Globus pallidus (tissue), 1 donor: ENCODE data around the gene ZNF14.
A peak's percentile ranks its signal among the peaks of the same experiment; 100 is the strongest.
"Not testable (repeated sequence)": the region's sequence is repeated elsewhere in the genome, so short reads cannot be mapped to it uniquely, and the experiment has no call there.

Experiments used
- DNase-seq: peaks from one replicate; pipeline ENCODE4 v3.0.0-alpha.2; 2015; ENCODE audit warnings: low spot score

The ZNF14 gene

DNA sequence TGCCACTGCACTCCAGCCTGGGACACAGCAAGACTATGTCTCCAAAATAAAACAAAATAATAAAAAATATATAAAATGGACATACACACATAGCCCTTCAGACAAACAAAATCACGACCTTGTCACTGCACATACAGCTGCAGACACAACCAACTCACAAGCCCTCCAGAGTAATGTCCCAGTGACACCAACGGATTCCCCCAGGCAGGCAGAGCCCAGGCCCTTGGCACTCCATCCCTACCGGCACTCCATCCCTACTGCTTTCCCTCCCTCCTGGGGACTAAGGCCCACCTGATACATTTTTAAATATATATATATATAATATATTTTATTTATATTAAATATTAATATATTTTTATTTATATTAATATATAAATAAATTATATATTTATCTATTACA is 45.8 kb downstream of the ZNF14 start:
- DNase-seq, result no peak

DNA sequence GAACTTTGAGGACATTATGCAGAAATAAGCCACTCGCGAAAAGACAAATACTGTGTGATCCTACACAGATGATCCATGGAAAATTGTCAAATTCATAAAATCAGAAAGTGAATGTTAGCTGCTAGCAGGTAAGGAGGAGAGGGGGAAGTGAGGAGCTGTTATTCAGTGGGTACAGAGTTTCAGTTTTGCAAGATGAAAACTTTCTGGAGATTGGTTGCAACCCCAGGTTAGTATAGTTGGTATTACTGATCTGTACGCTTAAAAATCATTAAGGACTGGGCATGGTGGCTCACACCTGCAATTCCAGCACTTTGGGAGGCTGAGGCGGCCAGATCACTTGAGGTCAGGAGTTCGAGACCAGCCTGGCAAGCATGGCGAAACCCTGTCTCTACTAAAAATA is 46.3 kb downstream of the ZNF14 start:
- DNase-seq, result no peak

DNA sequence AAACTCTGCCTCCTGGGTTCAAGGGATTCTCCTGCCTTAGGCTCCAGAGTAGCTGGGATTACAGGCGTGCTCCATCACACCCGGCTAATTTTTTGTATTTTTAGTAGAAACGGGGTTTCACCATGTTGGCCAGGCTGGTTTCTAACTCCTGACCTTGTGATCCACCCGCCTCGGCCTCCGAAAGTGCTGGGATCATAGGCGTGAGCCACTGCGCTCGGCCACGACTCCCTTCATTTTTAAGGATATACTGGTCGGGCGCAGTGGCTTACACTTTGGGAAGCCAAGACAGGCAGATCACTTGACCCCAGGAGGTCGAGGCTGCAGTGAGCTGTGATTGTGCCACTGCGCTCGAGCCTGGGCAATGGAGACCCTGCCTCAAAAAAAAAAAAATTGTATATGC is 46.8 kb downstream of the ZNF14 start:
- not testable (repeated sequence) for DNase-seq

DNA sequence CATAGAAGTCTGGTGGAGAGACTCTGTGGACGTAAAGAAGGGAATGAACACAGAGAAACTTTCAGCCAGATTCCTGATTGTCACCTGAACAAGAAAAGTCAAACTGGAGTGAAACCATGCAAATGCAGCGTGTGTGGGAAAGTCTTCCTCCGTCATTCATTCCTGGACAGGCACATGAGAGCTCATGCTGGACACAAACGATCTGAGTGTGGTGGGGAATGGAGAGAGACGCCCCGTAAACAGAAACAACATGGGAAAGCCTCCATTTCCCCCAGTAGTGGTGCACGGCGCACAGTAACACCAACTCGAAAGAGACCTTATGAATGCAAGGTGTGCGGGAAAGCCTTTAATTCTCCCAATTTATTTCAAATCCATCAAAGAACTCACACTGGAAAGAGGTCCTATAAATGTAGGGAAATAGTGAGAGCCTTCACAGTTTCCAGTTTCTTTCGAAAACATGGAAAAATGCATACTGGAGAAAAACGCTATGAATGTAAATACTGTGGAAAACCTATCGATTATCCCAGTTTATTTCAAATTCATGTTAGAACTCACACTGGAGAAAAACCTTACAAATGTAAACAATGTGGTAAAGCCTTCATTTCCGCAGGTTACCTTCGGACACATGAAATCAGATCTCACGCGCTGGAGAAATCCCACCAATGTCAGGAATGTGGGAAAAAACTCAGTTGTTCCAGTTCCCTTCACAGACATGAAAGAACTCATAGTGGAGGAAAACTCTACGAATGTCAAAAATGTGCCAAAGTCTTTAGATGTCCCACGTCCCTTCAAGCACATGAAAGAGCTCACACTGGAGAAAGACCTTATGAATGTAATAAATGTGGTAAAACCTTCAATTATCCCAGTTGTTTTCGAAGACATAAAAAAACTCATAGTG is 53.5 kb downstream of the ZNF14 start:
- no peak for DNase-seq

DNA sequence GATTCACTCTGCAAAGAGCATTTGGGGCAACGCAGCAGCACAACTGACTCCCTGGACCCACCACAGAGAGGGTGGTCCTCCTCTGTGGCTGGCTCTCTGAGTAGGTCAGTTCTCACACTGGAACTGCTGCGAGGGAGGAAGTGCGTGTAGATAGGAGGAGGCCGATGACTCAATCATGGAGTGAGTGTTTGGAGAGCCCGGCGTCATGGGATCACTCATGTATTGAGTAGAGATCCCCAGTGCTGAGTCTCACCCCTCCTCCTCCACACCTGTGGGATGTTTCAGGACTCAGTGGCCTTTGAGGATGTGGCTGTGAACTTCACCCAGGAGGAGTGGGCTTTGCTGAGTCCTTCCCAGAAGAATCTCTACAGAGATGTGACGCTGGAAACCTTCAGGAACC is 55.3 kb downstream of the ZNF14 start:
- DNase-seq, result no peak

DNA sequence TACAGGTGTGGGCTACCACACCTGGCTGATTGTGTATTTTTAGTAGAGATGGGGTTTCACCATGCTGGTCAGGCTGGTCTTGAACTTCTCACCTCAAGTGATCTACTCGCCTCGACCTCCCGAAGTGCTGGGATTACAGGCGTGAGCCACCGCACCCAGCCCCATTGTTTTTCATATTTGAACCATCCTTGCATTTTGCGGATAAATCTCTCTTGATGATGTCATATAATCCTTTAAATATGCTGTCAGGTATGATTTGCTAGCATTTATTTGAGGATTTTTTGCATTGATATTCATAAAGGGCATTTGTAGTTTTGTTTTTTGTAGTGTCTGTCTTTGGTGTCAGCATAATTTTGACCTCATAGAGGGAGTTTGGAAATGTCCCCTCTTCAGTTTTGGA is 58.6 kb downstream of the ZNF14 start:
- no peak for DNase-seq

DNA sequence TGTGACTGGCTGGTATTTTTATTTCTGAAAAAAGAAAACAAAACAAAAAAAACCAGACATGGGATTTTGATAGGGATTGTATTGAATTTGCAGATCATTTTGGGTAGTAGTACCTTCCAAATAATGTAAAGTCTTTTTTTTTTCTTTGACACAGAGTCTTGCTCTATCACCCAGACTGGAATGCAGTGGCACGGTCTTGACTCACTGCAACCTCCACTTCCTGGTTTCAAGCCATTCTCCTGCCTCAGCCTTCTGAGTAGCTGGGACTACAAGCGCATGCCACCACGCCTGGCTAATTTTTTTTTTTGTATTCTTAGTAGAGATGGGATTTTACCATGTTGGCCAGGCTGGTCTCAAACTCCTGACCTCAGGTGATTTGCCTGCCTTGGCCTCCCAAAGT is 60.1 kb downstream of the ZNF14 start:
- no peak for DNase-seq

DNA sequence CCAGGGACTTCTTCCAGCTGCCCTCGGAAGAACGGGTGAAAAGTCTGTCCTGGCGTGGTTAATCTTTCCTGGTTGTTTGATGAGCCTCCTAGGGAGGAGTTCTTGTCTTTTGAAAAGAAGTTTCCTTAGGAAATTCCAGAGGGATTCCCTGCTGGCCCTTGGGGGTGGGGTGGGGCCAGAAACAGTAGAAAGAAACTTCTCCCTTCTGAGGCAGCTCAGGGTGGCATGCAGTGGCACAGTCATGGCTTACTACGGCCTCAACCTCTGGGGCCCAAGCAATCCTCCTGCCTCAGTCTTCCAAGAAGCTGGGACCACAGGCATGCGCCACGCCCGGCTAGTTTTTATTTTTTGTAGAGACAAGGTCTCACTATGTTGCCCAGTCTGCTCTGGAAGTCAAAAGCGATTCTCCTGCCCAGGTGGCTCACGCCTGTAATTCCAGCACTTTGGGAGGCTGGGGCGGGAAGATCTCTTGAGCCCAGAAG is 62.8 kb downstream of the ZNF14 start:
- no peak for DNase-seq

DNA sequence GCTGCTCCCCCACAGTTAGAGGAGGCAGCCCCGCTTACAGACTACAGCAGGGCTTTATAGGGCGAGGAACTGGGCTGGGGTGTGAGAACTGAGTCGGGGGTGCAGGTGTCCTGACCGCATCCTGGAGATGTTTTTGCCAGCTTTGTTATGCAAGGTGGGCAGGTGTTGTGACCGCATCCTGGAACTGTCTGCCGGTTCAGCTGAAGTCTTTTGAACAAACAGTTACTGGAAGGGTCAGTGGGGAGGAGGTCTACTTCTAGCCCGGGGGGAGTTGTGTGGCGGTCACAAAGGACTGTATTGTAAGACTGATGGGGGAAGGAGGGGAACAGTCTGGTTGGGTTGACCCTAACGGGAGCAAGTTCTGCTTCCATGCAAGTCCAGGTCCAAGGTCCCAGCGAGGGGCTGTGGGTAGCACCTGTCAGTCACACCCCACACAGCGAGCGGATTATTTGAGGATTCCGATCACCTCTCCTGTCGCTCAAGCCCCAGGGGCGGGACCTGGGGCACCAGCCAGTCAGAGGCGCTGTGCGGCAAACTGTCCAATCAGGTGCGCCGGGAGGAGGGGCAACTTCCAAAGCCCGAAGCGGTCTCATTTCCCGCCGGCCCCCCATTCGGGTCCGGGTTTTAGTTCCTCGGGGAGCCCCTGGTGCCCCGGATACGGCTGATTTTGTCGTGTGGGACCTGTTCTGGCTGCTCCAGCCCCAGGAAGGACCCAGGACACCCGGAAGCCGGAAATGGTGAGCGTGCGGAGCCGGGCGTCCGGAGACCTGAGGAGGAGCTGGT is 64.5 kb downstream of the ZNF14 start, which contains the start of gene ZNF101:
TSS of gene ZNF101 (plus strand) at position 610 of the 783 bp plus-strand sequence. CDS start at position 735, 125 bp downstream.
- peak; percentile 94 for DNase-seq

DNA sequence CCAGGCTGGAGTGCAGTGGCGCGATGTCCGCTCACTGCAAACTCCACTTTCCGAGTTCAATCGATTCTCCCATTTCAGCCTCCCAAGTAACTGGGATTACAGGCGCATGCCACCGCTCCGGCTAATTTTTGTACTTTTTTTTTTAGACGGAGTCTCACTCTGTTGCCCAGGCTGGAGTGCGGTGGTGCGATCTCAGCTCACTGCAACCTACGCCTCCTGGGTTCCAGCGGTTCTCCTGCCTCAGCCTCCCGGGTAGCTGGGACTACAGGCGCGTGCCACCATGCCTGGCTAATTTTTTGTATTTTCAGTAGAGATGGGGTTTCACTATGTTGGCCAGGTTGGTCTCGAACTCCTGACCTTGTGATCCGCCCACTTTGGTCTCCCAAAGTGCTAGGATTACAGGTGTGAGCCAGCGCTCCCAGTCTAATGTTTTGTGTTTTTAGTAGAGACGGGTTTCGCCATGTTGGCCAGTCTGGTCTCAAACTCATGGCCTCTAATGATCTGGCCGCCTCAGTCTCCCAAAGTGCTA is 67.4 kb downstream of the ZNF14 start:
- not testable (repeated sequence) for DNase-seq

DNA sequence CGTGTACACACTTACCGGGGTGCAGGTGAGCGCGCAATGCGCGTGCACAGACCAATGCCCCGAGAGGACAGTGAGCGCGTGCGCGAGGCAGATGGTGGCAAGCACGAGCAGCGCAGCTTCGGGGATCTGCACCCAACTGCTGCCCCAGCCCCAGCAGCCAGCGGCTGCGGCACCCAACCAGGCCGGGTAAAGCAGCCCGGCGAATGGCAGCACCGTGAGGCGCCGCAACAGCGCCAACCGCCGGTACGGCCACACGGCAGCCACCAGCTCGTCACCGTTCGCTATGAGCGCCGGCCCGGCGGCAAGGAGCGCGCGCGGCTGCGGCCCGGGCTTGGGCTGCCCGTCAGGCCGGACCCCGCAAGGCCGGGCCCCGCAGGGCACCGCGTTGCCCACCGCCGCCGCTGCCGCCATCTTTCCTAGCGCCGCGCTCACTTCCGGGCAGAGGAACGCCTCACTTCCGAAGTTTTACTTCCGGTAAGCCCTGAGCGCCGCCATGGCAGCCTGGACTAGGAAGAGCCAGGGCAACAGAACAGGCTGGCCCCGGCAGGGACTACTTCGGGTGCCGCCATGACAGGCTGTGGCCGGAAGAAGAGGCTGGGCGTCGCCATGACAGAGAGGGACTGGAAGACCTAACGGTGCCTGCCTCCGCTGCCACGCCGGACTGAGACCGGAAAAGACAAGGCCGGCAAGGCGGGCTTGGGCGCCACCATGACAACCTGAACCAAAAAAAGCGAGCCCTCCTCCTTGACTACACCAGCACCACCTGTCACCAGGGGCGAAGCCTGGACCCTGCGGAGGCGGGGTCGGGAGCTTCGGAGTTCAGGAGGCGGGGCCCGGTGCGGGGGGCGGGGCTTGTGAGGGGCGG is 69.4 kb downstream of the ZNF14 start, which contains the start of gene ATP13A1:
TSS of gene ATP13A1 (minus strand) at position 421 of the 865 bp plus-strand sequence. CDS start at position 411, 10 bp downstream.
- peak; percentile 98 for DNase-seq

DNA sequence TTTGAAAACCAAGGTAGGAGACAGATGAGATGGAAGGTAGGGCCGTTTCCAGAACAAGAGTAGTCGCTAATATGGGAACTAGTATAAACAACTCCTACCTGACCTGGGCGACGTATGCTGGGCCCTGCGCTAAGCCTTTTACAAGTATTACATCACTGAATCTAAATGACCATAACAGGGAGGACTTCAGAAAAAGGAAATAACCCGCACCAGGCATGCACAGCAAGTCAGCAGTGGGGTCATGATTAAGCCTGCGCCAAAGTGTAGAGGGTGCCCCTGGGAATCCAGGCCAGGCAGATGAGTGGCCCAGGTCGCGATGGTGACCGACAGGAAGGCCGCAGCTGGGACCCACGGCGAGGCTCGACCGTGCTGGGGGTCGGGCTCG is 70.0 kb downstream of the ZNF14 start:
- DNase-seq, result no peak

DNA sequence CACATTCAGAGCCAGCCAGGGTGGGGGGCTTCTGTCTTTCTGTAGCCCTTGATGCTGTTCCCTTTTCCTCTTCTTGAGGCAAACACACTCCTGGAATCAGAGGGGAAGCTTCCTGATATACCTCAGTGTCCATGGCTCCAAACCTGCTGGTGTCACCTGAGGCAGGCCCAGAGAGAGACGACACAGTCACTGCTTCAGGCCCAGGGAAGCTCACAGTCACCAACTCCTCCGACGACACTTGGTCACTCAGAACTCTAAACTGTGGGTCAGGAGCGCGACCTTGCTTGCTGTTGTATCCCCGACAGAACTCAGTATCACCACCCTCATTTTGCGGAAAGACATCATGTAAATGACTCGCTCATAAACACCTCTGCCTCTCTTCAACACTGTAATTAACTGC is 70.6 kb downstream of the ZNF14 start:
- no peak for DNase-seq

DNA sequence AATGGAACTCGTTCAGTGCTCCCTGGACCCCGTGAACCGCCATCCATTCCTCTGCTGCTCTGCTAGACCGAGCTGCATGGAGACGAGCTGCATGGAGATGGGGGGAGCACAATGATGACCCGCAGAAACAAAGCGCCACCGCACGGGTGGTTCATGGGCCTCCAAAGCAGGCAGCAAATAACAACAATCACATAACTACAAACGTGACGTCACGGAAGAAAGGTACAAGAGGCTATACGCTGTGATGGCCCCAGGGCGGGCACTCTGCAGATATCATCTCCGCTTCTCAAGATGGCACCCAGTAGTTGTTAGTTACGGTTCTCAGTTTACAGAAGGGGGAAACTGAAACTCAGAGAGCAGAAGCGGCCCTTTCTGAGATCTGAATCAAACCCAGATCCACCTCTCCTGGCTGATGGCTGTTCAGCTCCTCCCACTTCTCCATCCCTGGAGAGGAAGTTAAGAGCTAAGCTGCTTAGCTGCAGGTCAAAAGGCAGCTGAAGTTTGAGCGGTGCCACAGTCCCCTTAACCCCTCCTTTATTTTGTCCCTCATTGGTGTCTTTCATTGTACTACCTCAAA is 71.1 kb downstream of the ZNF14 start:
- DNase-seq, result no peak

DNA sequence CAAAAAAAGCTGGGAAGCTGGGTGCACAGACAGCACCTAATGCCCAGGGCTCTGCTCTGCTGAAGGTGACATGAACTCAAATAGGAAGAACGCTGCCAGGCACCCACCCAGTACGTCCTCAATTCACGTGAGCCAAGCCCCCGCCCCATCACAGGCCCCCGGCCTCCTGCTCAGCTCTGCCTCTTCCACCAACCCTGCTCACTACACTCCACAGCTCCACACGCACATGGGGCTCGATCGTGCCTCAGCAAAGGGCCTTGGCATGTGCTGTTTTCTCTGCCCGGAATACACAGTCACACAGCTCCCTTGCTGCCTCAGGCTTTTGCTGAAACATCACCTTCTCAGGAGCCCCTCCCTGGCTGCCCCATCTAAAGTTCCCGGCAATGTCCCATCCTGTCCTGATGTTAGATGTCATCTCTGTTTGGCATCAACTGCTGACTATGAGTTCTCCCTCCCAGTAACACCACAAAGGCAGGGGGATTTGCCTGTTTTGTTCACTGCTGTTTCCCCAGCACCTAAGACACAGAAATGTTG is 71.7 kb downstream of the ZNF14 start:
- no peak for DNase-seq
